PC-9 (cell line): ENCODE measurements around the gene TPCN2. TPM values are rescaled to one million over a fixed set of nuclear protein-coding genes. Genes with fewer than 3 reads are reported as not detected.
"Not testable (repeated sequence)": the region's sequence is repeated elsewhere in the genome, so short reads cannot be mapped to it uniquely, and the experiment has no call there.

Experiments
- BruUV-seq: library from RNA; stranded (reverse); fragments of 400-500 nt; replicated peaks from 2 replicates; lab custom pipeline; 2021; lab: Mats Ljungman, UMichigan
- CTCF ChIA-PET: fragments of 300-600 bp; sonication (Branson Sonifier 250); formaldehyde crosslinking; loops from one replicate; lab custom pipeline; 2022; ENCODE audit warnings: antibody characterized with exemption; lab: Charles Lee
- POLR2A ChIA-PET: fragments of 300-600 bp; sonication (Branson Sonifier 250); formaldehyde crosslinking; loops from one replicate; lab custom pipeline; 2022; ENCODE audit warnings: antibody characterized with exemption; ENCODE audit not compliant: unreplicated experiment; lab: Charles Lee
- DNase-seq, 2 experiments: peaks; one replicate each; pipeline versions ENCODE4 v3.0.0 to v3.0.0-alpha.2; 2015 to 2022; ENCODE audit warnings: mixed read lengths in 1 of 2
- H2AFZ ChIP-seq: fragments of 200-600 bp; sonication (generic); 2 replicates; pipeline ENCODE4 v1.8.1; 2017; ENCODE audit warnings: antibody characterized with exemption
- H3F3A ChIP-seq: fragments of 200-600 bp; sonication (generic); 2 replicates; pipeline ENCODE4 v1.8.1; 2017; ENCODE audit warnings: antibody characterized with exemption, mild to moderate bottlenecking, low read depth; ENCODE audit not compliant: insufficient read depth
- H3K27ac ChIP-seq: fragments of 200-600 bp; sonication (generic); 2 replicates; pipeline ENCODE4 v1.6.1; 2016; ENCODE audit warnings: mixed run types
- H3K27me3 ChIP-seq: fragments of 200-600 bp; sonication (generic); 2 replicates; pipeline ENCODE4 v1.6.1; 2016; ENCODE audit warnings: low read depth, mixed run types; ENCODE audit not compliant: insufficient read depth
- H3K36me3 ChIP-seq: fragments of 200-600 bp; sonication (generic); 2 replicates; pipeline ENCODE4 v1.6.1; 2016; ENCODE audit warnings: low read depth, mixed run types
- H3K4me1 ChIP-seq: fragments of 200-600 bp; sonication (generic); replicated peaks from 2 replicates; pipeline ENCODE4 v1.6.1; 2016; ENCODE audit warnings: mixed run types; ENCODE audit not compliant: insufficient read depth
- H3K4me2 ChIP-seq: fragments of 200-600 bp; sonication (generic); 2 replicates; pipeline ENCODE4 v1.6.1; 2017; ENCODE audit warnings: mixed run types
- H3K4me3 ChIP-seq: fragments of 200-600 bp; sonication (generic); 2 replicates; pipeline ENCODE4 v1.6.1; 2016; ENCODE audit warnings: mixed run types
- H3K79me2 ChIP-seq: fragments of 200-600 bp; sonication (generic); 2 replicates; pipeline ENCODE4 v1.6.1; 2017; ENCODE audit warnings: low read depth, mixed run types
- H3K9me2 ChIP-seq: fragments of 200-600 bp; sonication (generic); 2 replicates; pipeline ENCODE4 v1.8.1; 2017; ENCODE audit warnings: mild to moderate bottlenecking; ENCODE audit not compliant: insufficient read depth
- H3K9me3 ChIP-seq: fragments of 200-600 bp; sonication (generic); 2 replicates; pipeline ENCODE4 v1.8.1; 2016; ENCODE audit warnings: low read depth; ENCODE audit not compliant: insufficient read depth
- H4K20me1 ChIP-seq: fragments of 200-600 bp; sonication (generic); 2 replicates; pipeline ENCODE4 v1.8.1; 2017; ENCODE audit not compliant: insufficient read depth
- EZH2 ChIP-seq: fragments of 200-600 bp; sonication (generic); IDR thresholded peaks from 2 replicates; pipeline ENCODE4 v1.8.0; 2017; ENCODE audit warnings: antibody characterized with exemption, low read depth
- intact Hi-C: fragments of 100-400 bp; cut with micrococcal nuclease; formaldehyde crosslinking; loops from one replicate; pipeline ENCODE4 v1.10.0; 2022; ENCODE audit not compliant: unreplicated experiment
- total RNA-seq: library from RNA; stranded (reverse); gene quantifications from 2 replicates; pipeline ENCODE4 v1.2.3, GENCODE V29; 2021
- TF ChIP-seq, protein P1 (sequence below): fragments of 200-600 bp; sonication (generic); conservative IDR thresholded peaks from 2 replicates; pipeline ENCODE4 v1.6.1; 2017; ENCODE audit warnings: mixed run types, antibody characterized with exemption, mild to moderate bottlenecking, moderate library complexity

Gene TPCN2
- total RNA-seq, 1 experiment from 2014 or later, result 24.8 TPM

GRCh38 chr11:69075421-69076128 lies 26.8 kb downstream of the TPCN2 start:
- peaks cover 9% of the 10 kb centered on the region for H3K4me1 ChIP-seq
- H3K4me2 ChIP-seq, result no peak overlapping the region
- no peaks in the 10 kb centered on the region for H3K36me3 ChIP-seq

DNA sequence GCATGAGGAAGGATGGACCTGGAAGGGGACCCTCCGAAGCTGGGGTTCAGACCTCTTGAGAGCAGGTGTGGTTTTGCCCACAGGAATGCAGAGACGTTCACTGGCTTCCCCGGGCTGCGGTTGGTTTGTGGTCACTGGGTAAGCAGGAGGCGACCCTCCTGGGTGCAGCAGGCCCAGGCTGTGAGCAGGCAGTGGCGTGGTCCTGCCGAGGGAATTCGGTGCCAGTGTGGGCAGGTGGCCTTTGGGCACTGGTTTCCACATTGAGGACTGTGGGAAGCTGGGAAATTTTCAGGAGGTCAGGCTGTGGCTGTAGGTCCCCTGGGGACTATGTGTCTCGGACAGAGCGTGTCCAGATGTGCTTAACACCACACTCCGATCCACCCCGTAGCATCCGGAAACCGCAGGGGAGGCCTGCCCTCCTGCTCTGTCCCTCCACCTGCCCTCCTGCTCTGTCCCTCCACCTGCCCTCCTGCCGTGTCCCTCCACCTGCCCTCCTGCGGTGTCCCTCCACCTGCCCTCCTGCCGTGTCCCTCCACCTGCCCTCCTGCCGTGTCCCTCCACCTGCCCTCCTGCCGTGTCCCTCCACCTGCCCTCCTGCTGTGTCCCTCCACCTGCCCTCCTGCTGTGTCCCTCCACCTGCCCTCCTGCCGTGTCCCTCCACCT lies 27.5 kb downstream of the TPCN2 start:
- Histone ChIP-seq H3K4me2 (no peak overlapping the region), H3K27me3 (no peaks in the 10 kb centered on the region), H3K4me3 (no peak overlapping the region), H3K79me2 (no peaks in the 10 kb centered on the region), H3K9me2 (no peaks in the 10 kb centered on the region), H3F3A (no peaks in the 10 kb centered on the region), H2AFZ (no peak overlapping the region), H3K27ac (no peak overlapping the region), H3K4me1 (peaks cover 13% of the 10 kb centered on the region), H3K9me3 (no peaks in the 10 kb centered on the region), H3K36me3 (no peaks in the 10 kb centered on the region), H4K20me1 (no peaks in the 10 kb centered on the region)
- intact Hi-C loops, result no loop called here
- BruUV-seq, result no TSS peak
- CTCF ChIA-PET, result no interaction called here
- TF ChIP-seq EZH2, result no peak
- TF ChIP-seq, protein P1, sequence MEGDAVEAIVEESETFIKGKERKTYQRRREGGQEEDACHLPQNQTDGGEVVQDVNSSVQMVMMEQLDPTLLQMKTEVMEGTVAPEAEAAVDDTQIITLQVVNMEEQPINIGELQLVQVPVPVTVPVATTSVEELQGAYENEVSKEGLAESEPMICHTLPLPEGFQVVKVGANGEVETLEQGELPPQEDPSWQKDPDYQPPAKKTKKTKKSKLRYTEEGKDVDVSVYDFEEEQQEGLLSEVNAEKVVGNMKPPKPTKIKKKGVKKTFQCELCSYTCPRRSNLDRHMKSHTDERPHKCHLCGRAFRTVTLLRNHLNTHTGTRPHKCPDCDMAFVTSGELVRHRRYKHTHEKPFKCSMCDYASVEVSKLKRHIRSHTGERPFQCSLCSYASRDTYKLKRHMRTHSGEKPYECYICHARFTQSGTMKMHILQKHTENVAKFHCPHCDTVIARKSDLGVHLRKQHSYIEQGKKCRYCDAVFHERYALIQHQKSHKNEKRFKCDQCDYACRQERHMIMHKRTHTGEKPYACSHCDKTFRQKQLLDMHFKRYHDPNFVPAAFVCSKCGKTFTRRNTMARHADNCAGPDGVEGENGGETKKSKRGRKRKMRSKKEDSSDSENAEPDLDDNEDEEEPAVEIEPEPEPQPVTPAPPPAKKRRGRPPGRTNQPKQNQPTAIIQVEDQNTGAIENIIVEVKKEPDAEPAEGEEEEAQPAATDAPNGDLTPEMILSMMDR, result no peak
- POLR2A ChIA-PET, result interaction anchor here (0.6 to 0.7 kb wide), 2 partner anchors 30 to 568 kb away, joined by 3 read pairs; no protein-coding TSS in a partner anchor
- DNase-seq, result peak in 1 of 2 experiments; percentile 77

More at GRCh38 chr11:69075421-69076128, 26.8 kb downstream of the TPCN2 start:
- CTCF ChIA-PET, result interaction anchor here (0.5 kb wide), 1 partner anchor 590 kb away, joined by 3 read pairs; no protein-coding TSS in a partner anchor
- H2AFZ ChIP-seq, result no peak overlapping the region
- H3K27ac ChIP-seq, result no peak overlapping the region
- no peaks in the 10 kb centered on the region for H3F3A ChIP-seq
- no peaks in the 10 kb centered on the region for H3K27me3 ChIP-seq
- H3K79me2 ChIP-seq, result no peaks in the 10 kb centered on the region
- POLR2A ChIA-PET, result interaction anchor here (0.6 to 0.7 kb wide), 3 partner anchors 31 to 805 kb away, joined by 3 read pairs; no protein-coding TSS in a partner anchor
- intact Hi-C loops, result no loop called here
- TF ChIP-seq, protein P1, result no peak
- no peak for TF ChIP-seq EZH2
- TSS peak; percentile 80 for BruUV-seq
- no peaks in the 10 kb centered on the region for H3K9me3 ChIP-seq
- peak in 1 of 2 experiments; percentile 82 for DNase-seq
- no peaks in the 10 kb centered on the region for H4K20me1 ChIP-seq
- H3K4me3 ChIP-seq, result no peak overlapping the region
- no peaks in the 10 kb centered on the region for H3K9me2 ChIP-seq

- not testable (repeated sequence) for H3K4me2 ChIP-seq
These were observed 28.2 kb downstream of the TPCN2 start for GRCh38 chr11:69076977-69077376.

More at GRCh38 chr11:69076977-69077376, 28.2 kb downstream of the TPCN2 start:
- peaks cover 13% of the 10 kb centered on the region for H3K4me1 ChIP-seq
- H3K36me3 ChIP-seq, H3K79me2 ChIP-seq, CTCF ChIA-PET, H4K20me1 ChIP-seq, H3K4me3 ChIP-seq, H3K9me3 ChIP-seq, H3F3A ChIP-seq, POLR2A ChIA-PET, intact Hi-C loops, H2AFZ ChIP-seq, H3K9me2 ChIP-seq, DNase-seq, H3K27ac ChIP-seq, BruUV-seq, H3K27me3 ChIP-seq: not testable (repeated sequence)
